DOHH2 (cell line): Measurements from ENCODE around the gene ZNF346.
"Not testable (repeated sequence)": the region's sequence is repeated elsewhere in the genome, so short reads cannot be mapped to it uniquely, and the experiment has no call there.

Experiments
- EZH2phosphoT487 ChIP-seq: fragments of 200-600 bp; sonication (generic); IDR thresholded peaks from 2 replicates; pipeline ENCODE4 v1.6.1; 2017; ENCODE audit warnings: borderline replicate concordance, mild to moderate bottlenecking, antibody characterized with exemption, low read length, moderate library complexity, mixed read lengths
- TF ChIP-seq, protein P1 (sequence below): fragments of 200-600 bp; sonication (generic); IDR thresholded peaks from one replicate; pipeline ENCODE4 v1.5.1; 2014; ENCODE audit warnings: antibody characterized with exemption, mild to moderate bottlenecking, low read depth, low read length; ENCODE audit not compliant: poor library complexity, severe bottlenecking

DNA sequence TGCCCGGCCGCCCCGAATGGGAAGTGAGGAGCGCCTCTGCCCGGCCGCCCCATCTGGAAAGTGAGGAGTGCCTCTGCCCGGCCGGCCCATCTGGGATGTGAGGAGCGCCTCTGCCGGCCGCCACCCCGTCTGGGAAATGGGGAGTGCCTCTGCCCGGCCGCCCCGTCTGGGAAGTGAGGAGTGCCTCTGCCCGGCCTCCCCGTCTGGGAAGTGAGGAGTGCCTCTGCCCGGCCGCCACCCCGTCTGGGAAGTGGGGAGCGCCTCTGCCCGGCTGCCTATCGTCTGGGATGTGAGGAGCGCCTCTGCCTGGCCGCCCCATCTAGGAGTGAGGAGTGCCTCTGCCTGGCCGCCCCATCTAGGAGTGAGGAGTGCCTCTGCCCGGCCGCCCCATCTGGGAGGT, 38.3 kb upstream of the ZNF346 start:
- TF ChIP-seq, protein P1, sequence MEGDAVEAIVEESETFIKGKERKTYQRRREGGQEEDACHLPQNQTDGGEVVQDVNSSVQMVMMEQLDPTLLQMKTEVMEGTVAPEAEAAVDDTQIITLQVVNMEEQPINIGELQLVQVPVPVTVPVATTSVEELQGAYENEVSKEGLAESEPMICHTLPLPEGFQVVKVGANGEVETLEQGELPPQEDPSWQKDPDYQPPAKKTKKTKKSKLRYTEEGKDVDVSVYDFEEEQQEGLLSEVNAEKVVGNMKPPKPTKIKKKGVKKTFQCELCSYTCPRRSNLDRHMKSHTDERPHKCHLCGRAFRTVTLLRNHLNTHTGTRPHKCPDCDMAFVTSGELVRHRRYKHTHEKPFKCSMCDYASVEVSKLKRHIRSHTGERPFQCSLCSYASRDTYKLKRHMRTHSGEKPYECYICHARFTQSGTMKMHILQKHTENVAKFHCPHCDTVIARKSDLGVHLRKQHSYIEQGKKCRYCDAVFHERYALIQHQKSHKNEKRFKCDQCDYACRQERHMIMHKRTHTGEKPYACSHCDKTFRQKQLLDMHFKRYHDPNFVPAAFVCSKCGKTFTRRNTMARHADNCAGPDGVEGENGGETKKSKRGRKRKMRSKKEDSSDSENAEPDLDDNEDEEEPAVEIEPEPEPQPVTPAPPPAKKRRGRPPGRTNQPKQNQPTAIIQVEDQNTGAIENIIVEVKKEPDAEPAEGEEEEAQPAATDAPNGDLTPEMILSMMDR = not testable (repeated sequence)
- not testable (repeated sequence) for TF ChIP-seq EZH2phosphoT487
